CD14-positive monocyte (primary cell): Measurements from ENCODE around the gene NUDCD3. TPM values are rescaled to one million over a fixed set of nuclear protein-coding genes. Genes with fewer than 3 reads are reported as not detected.

Source experiments
- DNase-seq, 3 donors: peaks; one replicate each; pipeline ENCODE4 v3.0.0-alpha.2; 2011 to 2022
- H2AFZ ChIP-seq: 2 replicates; pipeline ENCODE4 v1.6.0; 2012; ENCODE audit warnings: mild to moderate bottlenecking, low read depth, low read length, inconsistent platforms; ENCODE audit not compliant: insufficient read depth, poor library complexity, severe bottlenecking
- H3K27ac ChIP-seq, 2 donors: 1 replicate in 1 of 2; 2 replicates in 1 of 2; pipeline ENCODE4 v1.5.1; 2012 to 2013; ENCODE audit warnings: low read length in 2 of 2, control low read depth in 1 of 2, inconsistent platforms in 1 of 2, low read depth in 1 of 2, mild to moderate bottlenecking in 1 of 2
- H3K27me3 ChIP-seq, 2 donors: one replicate each; pipeline versions ENCODE4 v1.6.0 to v1.6.1; 2011 to 2013; ENCODE audit warnings: low read length in 2 of 2; ENCODE audit not compliant: control insufficient read depth in 2 of 2, insufficient read depth in 2 of 2
- H3K36me3 ChIP-seq, 2 donors: replicated peaks in 1 of 2; 1 replicate in 1 of 2; 2 replicates in 1 of 2; pipeline versions ENCODE4 v1.5.1 to v1.6.1; 2012 to 2013; ENCODE audit warnings: low read length in 2 of 2, control low read depth in 1 of 2, inconsistent platforms in 1 of 2, mild to moderate bottlenecking in 1 of 2; ENCODE audit not compliant: insufficient read depth in 2 of 2, control insufficient read depth in 1 of 2
- H3K4me1 ChIP-seq, 2 donors: 1 replicate in 1 of 2; 2 replicates in 1 of 2; pipeline versions ENCODE4 v1.5.1 to v1.6.1; 2012 to 2013; ENCODE audit warnings: low read length in 2 of 2, control low read depth in 1 of 2, inconsistent platforms in 1 of 2, mild to moderate bottlenecking in 1 of 2, moderate library complexity in 1 of 2; ENCODE audit not compliant: insufficient read depth in 2 of 2, control insufficient read depth in 1 of 2
- H3K4me2 ChIP-seq: replicated peaks from 2 replicates; pipeline ENCODE3; 2012; ENCODE audit warnings: low read length, moderate library complexity, mild to moderate bottlenecking; ENCODE audit not compliant: poor library complexity, severe bottlenecking; ENCODE audit errors: extremely low read depth
- H3K4me3 ChIP-seq, 3 experiments: fragments of 200-600 bp in 1 of 3; sonication (generic) in 1 of 3; replicated peaks in 1 of 3; 1 replicate in 2 of 3; 2 replicates in 1 of 3; pipeline ENCODE4 v1.5.1; 2011 to 2013; ENCODE audit warnings: low read length in 3 of 3, mild to moderate bottlenecking in 3 of 3, control low read depth in 2 of 3, low read depth in 2 of 3, inconsistent platforms in 1 of 3, moderate library complexity in 1 of 3
- H3K79me2 ChIP-seq: 2 replicates; pipeline ENCODE4 v1.6.0; 2012; ENCODE audit warnings: mild to moderate bottlenecking, control low read depth, inconsistent platforms, low read length, moderate library complexity; ENCODE audit not compliant: insufficient read depth
- H3K9ac ChIP-seq: 2 replicates; pipeline ENCODE4 v1.6.0; 2017; ENCODE audit warnings: low read length, mild to moderate bottlenecking; ENCODE audit not compliant: insufficient read depth, poor library complexity, severe bottlenecking
- H3K9me3 ChIP-seq, 2 donors: replicated peaks in 1 of 2; 1 replicate in 1 of 2; 2 replicates in 1 of 2; pipeline versions ENCODE4 v1.5.1 to v1.6.1; 2012 to 2013; ENCODE audit warnings: low read length in 2 of 2, control low read depth in 1 of 2; ENCODE audit not compliant: control insufficient read depth in 1 of 2, insufficient read depth in 1 of 2
- H4K20me1 ChIP-seq: 2 replicates; pipeline ENCODE4 v1.6.0; 2012; ENCODE audit warnings: mild to moderate bottlenecking, low read length, control low read depth, moderate library complexity; ENCODE audit not compliant: insufficient read depth
- H3K27ac Mint-ChIP-seq, 7 donors: one replicate each; pipeline ENCODE4 v1.8.0; 2020; ENCODE audit warnings: mild to moderate bottlenecking in 7 of 7, mixed read lengths in 7 of 7, moderate library complexity in 6 of 7, inconsistent platforms in 2 of 7
- H3K27me3 Mint-ChIP-seq, 3 donors: one replicate each; pipeline ENCODE4 v1.8.0; 2021 to 2022; ENCODE audit warnings: low read depth in 3 of 3, mild to moderate bottlenecking in 3 of 3, mixed read lengths in 3 of 3, moderate library complexity in 3 of 3, inconsistent platforms in 1 of 3
- H3K36me3 Mint-ChIP-seq, 2 donors: one replicate each; pipeline ENCODE4 v1.8.0; 2020; ENCODE audit warnings: mixed read lengths in 2 of 2, inconsistent platforms in 1 of 2, mild to moderate bottlenecking in 1 of 2
- H3K4me1 Mint-ChIP-seq: one replicate; pipeline ENCODE4 v1.8.0; 2020; ENCODE audit warnings: mild to moderate bottlenecking, mixed read lengths
- H3K4me3 Mint-ChIP-seq, 2 donors: one replicate each; pipeline ENCODE4 v1.8.0; 2020; ENCODE audit warnings: mild to moderate bottlenecking in 2 of 2, mixed read lengths in 2 of 2, moderate library complexity in 1 of 2
- H3K9me3 Mint-ChIP-seq, 7 donors: one replicate each; pipeline ENCODE4 v1.8.0; 2020 to 2022; ENCODE audit warnings: mixed read lengths in 7 of 7, mild to moderate bottlenecking in 6 of 7, moderate library complexity in 6 of 7, inconsistent platforms in 2 of 7
- WGBS: methylation state at CpG from one replicate; pipeline ENCODE4 v1.1.5; 2013; ENCODE audit warnings: missing lambda C conversion rate; ENCODE audit not compliant: insufficient coverage; 5-methylcytosine and 5-hydroxymethylcytosine counted together
- intact Hi-C, 2 donors: fragments of 100-400 bp; cut with micrococcal nuclease; formaldehyde crosslinking; loops; one replicate each; pipeline versions ENCODE4 v1.15.0 to v1.15.1; 2023
- polyA plus RNA-seq, 3 donors: library from polyadenylated mRNA; depleted of rRNA in 1 of 3; unstranded in 2 of 3; stranded (reverse) in 1 of 3; fragments of 300-500 nt in 2 of 3; fragments of >200 nt in 1 of 3; fragmentation: Illumina TruSeq in 2 of 3; gene quantifications; 1 replicate in 2 of 3; 2 replicates in 1 of 3; pipeline ENCODE4 v1.2.3, GENCODE V29; 2012 to 2021
- TF ChIP-seq, protein P1 (sequence below): fragments of 200-600 bp; IDR thresholded peaks from one replicate; pipeline ENCODE4 v1.8.0; 2022; ENCODE audit warnings: antibody characterized with exemption, mild to moderate bottlenecking

Gene NUDCD3
- polyA plus RNA-seq, 3 donors: 13.6 to 26.5 (median 21.6) TPM

- no peak overlapping the region for H2AFZ ChIP-seq
- H3K27ac ChIP-seq: no peak overlapping the region
- no peaks in the 10 kb centered on the region for H4K20me1 ChIP-seq
- intact Hi-C loops: loop anchor here in 1 of 2 donors (10.0 kb wide), 1 partner anchor 1583 kb away; the partner anchor contains the start of gene C7orf25
- Mint-ChIP-seq H3K27ac (peak overlapping the region in 1 of 7 donors; percentile 45), H3K27me3 (peaks cover 5 to 10% (median 8%) of the 10 kb centered on the region in 3 donors), H3K4me1 (no peaks in the 10 kb centered on the region), H3K36me3 (no peaks in the 10 kb centered on the region), H3K4me3 (no peak overlapping the region), H3K9me3 (peaks cover 0 to 2% (median 0%) of the 10 kb centered on the region in 7 donors)
- H3K27me3 ChIP-seq: peaks cover 0 to 2% of the 10 kb centered on the region in 2 donors
- no peak overlapping the region for H3K4me2 ChIP-seq
- TF ChIP-seq, protein P1, sequence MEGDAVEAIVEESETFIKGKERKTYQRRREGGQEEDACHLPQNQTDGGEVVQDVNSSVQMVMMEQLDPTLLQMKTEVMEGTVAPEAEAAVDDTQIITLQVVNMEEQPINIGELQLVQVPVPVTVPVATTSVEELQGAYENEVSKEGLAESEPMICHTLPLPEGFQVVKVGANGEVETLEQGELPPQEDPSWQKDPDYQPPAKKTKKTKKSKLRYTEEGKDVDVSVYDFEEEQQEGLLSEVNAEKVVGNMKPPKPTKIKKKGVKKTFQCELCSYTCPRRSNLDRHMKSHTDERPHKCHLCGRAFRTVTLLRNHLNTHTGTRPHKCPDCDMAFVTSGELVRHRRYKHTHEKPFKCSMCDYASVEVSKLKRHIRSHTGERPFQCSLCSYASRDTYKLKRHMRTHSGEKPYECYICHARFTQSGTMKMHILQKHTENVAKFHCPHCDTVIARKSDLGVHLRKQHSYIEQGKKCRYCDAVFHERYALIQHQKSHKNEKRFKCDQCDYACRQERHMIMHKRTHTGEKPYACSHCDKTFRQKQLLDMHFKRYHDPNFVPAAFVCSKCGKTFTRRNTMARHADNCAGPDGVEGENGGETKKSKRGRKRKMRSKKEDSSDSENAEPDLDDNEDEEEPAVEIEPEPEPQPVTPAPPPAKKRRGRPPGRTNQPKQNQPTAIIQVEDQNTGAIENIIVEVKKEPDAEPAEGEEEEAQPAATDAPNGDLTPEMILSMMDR: no peak
- no peaks in the 10 kb centered on the region for H3K36me3 ChIP-seq
- no peak overlapping the region for H3K9ac ChIP-seq
- no peak for DNase-seq
- no peaks in the 10 kb centered on the region for H3K79me2 ChIP-seq
- H3K4me3 ChIP-seq: no peak overlapping the region
- no peaks in the 10 kb centered on the region for H3K4me1 ChIP-seq
- no peaks in the 10 kb centered on the region for H3K9me3 ChIP-seq
- 100% methylated on average over 1 of the region's 5 CpGs for WGBS
Measured at GRCh38 chr7:44497155-44498027, 6.9 kb upstream of the NUDCD3 start.

DNA sequence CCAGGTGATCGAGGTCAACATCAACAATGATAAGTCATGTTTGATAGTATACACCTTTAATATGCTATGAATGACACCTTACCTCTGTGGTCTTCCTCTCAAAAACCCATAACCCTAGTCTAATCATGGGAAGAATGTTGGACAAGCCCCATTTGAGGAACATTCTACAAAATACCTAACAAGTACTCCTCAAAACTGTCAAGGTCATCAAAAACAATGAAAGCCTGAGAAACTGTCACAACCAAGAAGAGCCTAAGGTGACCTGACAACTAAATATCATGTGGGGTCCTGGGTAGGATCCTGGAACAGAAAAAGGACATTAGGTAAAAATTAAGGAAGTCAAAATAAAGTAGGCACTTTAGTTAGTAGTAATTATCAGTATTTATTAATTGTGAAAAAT, 5.9 kb upstream of the NUDCD3 start:
- Histone ChIP-seq H3K27ac (no peak overlapping the region), H3K4me1 (no peaks in the 10 kb centered on the region), H3K9ac (no peak overlapping the region), H2AFZ (no peak overlapping the region), H3K79me2 (no peaks in the 10 kb centered on the region), H3K4me2 (no peak overlapping the region), H3K4me3 (no peak overlapping the region), H3K9me3 (no peaks in the 10 kb centered on the region), H3K27me3 (peaks cover 0 to 2% of the 10 kb centered on the region in 2 donors), H4K20me1 (no peaks in the 10 kb centered on the region), H3K36me3 (no peaks in the 10 kb centered on the region)
- Mint-ChIP-seq H3K4me3 (no peak overlapping the region), H3K9me3 (peaks cover 0 to 2% (median 0%) of the 10 kb centered on the region in 7 donors), H3K4me1 (no peaks in the 10 kb centered on the region), H3K27me3 (peaks cover 5 to 7% (median 6%) of the 10 kb centered on the region in 3 donors), H3K27ac (no peak overlapping the region), H3K36me3 (no peaks in the 10 kb centered on the region)
- no CpG with 5 or more reads among the region's 1 CpG for WGBS
- intact Hi-C loops: loop anchor here in 1 of 2 donors (10.0 kb wide), 1 partner anchor 1582 kb away; the partner anchor contains the start of gene C7orf25
- TF ChIP-seq, protein P1: no peak
- DNase-seq: no peak
